SU-DHL-6 (cell line): ENCODE results near the gene DNAAF8.

Source experiments
- CTCF ChIP-seq: fragments of 200-600 bp; sonication (generic); IDR thresholded peaks from one replicate; pipeline ENCODE4 v1.5.1; 2017; ENCODE audit warnings: antibody characterized with exemption, mild to moderate bottlenecking, low read length, moderate library complexity; ENCODE audit not compliant: insufficient read depth, poor library complexity, severe bottlenecking
- EZH2phosphoT487 ChIP-seq: fragments of 200-600 bp; sonication (generic), shearing (Covaris generic); conservative IDR thresholded peaks from 2 replicates; pipeline ENCODE4 v1.6.1; 2018; ENCODE audit warnings: mild to moderate bottlenecking, antibody characterized with exemption, low read length, moderate library complexity, mixed read lengths

DNA sequence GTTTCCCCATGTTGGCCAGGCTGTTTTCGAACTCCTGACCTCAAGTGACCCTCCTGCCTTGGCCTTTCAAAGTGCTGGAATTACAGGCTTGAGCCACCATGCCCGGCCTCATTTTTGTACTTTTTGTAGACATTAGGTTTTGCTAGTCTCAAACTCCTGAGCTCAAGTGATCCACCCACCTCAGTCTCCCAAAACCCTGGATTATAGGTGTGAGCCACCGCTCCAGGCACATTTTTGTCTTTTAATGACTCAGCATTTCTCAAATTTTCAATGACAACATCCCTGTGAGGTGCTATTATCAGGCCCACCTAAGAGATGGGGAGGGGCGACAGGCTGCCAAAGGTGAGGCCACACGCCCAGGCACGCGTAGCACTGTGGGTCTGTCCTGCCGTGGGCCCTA, 52.7 kb downstream of the DNAAF8 start:
- no peak for TF ChIP-seq CTCF
- TF ChIP-seq EZH2phosphoT487, result no peak
